Measurements from ENCODE around the gene FKBP4.

Gene FKBP4

GRCh38 chr12:2813214-2814185 lies 18.7 kb downstream of the FKBP4 start:
- peak; percentile 75 for DNase-seq (ENCODE audit: low spot score)

- no peak for DNase-seq (ENCODE audit: low spot score)
Measured at GRCh38 chr12:2819810-2820209, 25.0 kb downstream of the FKBP4 start.

DNA sequence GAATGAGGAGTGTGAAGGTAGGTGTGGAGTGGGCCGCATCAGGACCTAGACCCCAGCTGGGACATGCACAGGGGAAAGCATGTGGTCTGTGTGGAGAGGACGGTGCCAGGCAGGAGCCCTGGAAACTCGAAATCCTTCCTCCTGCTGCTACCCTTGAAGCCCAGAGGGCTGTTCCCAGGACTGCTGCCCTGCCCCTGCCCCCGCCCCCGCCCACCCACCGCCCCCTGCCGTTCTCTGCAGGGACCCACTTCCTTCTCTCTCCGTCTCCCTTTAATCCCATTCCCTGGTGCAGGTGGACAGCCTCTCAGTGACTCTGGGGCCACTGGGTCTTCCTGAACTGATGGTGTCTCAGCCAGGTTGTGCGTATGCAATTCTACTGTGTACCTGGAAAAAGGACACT lies 25.7 kb downstream of the FKBP4 start:
- no peak for DNase-seq (ENCODE audit: low spot score)

GRCh38 chr12:2823483-2823882 lies 28.7 kb downstream of the FKBP4 start:
- DNase-seq (ENCODE audit: low spot score) = no peak

- DNase-seq (ENCODE audit: low spot score) = no peak
Measured at GRCh38 chr12:2824541-2824940, 29.8 kb downstream of the FKBP4 start.

- DNase-seq (ENCODE audit: low spot score) = no peak
Measured at GRCh38 chr12:2825132-2825531, 30.4 kb downstream of the FKBP4 start.

DNA sequence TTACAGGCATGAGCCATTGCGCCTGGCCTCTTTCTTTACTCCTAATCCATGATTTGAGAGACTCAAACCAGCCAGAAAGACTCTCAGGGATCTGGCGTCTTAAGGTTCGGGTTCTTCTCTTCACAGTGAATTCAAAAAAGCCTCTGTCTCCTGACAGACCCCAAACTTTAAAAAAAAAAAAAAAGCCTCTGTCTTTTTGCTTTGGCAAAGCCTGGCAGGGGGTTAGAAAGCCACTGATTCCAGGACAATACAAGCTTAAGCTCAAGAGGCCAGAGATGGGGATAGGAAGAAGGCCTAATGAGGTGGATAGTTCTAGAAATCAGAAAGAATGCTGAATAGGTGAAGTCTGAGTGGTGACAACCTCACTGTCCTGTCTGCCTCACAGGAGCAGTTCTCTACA lies 31.3 kb downstream of the FKBP4 start:
- no peak for DNase-seq (ENCODE audit: low spot score)

- DNase-seq (ENCODE audit: low spot score) = no peak
Measured at GRCh38 chr12:2826721-2827515, 32.1 kb downstream of the FKBP4 start.

GRCh38 chr12:2829275-2829674 lies 34.5 kb downstream of the FKBP4 start:
- no peak for DNase-seq (ENCODE audit: low spot score)

GRCh38 chr12:2832550-2833127 lies 37.9 kb downstream of the FKBP4 start:
- DNase-seq (ENCODE audit: low spot score) = no peak

DNA sequence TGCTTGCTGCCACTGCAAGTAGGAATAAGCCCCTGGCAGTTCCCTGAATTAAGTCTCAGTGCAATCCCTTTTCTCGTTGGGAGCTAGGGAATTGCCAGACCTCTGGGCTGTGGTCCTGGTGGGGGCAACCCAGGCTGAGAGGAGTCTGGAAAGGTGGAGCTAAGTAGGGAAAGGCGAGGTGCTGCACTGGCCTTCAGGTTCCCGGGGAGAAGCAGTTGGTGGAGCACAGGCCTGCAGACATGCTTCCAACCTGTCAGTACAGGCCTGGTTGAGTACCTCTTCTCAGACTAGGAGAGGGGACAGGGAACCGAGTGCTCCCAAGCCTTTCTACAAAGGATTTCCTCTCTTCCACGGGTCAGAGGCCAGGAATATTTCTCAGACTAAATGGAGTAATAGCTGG lies 38.6 kb downstream of the FKBP4 start:
- no peak for DNase-seq (ENCODE audit: low spot score)

- no peak for DNase-seq (ENCODE audit: low spot score)
Measured at GRCh38 chr12:2833810-2834209, 39.0 kb downstream of the FKBP4 start.

DNA sequence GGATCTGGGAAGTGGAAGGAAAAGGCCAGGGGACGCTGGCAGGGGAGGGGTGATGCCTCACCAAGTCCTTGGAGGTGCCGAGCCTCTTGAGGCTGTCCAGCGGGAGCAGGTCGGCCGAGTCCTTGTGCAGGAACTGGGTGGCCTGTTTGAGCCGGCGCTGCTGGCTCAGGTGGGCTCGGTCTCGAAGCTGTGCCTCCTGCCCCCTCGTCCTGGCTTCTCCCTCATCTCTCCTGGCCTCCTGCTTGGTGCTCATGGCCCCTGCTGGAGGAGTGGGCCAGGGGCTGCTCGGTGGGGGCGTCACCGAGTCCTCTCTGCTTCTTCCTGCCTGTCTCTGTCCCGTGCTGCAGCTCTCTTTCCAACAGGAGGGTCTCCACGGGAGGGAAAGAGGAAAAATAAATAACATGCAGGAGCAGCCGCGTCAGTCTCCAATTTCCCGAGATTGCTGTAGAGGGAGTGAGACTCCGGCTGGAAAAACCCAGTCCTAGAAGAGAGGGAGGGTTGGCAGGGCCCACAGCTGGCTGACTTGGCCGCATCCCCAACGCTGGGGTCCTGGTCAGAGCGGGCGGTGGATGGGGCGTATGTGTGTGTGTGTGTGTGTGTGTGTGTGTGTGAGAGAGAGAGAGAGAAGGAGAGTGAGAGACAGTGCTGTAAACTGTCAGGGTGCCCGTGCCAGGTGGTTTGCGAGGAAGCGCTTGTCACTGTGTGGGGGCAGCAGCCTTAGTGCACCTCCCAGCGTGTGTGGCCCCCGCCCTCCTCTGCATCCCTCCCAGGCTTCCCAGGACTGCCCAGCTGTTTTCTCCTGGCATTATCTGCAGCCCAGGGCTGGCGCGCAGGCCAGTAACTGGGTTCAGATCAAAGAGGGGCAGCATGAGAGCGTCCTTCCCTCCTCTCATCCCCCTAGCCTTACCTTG lies 40.1 kb downstream of the FKBP4 start, which contains the start of gene NRIP2:
Gene NRIP2, minus strand, starts transcription at position 455 of the 911 bp plus-strand sequence. Its CDS starts 52 bp downstream, at position 403.
- DNase-seq (ENCODE audit: low spot score) = no peak

DNA sequence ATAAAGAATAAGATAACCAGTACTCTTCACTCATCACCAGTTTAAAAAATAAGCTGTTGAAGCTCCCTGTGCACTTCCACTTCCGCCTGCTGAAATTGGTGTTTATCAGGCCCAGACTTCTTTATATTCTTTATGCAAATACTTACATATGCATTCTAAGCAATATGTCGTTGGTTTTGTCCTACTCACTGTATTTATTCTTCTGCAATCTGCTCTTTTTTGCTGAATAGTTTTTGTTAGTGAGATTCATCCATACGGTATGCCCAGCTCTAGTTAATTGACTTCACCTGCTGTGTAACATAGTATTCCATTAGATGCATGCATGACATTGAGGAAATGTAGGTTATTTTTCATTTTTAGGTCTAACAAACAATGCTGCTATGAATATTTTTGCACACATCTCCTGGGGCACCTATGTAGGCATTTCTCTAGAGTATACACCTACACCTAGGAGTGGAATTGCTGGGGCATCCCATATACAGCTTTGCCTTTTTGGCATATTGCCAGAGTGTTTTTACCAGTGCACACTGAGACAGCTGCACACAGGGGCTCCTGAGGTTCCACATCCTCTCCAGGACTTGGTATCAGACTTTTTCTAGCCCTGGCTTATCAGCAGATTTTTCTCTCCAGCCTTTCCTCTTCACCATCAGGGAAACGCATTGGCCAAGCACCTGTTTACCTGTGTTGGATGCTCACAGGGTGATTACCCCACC lies 41.1 kb downstream of the FKBP4 start:
- DNase-seq (ENCODE audit: low spot score) = no peak

GRCh38 chr12:2836574-2836973 lies 41.8 kb downstream of the FKBP4 start:
- DNase-seq (ENCODE audit: low spot score) = no peak

DNA sequence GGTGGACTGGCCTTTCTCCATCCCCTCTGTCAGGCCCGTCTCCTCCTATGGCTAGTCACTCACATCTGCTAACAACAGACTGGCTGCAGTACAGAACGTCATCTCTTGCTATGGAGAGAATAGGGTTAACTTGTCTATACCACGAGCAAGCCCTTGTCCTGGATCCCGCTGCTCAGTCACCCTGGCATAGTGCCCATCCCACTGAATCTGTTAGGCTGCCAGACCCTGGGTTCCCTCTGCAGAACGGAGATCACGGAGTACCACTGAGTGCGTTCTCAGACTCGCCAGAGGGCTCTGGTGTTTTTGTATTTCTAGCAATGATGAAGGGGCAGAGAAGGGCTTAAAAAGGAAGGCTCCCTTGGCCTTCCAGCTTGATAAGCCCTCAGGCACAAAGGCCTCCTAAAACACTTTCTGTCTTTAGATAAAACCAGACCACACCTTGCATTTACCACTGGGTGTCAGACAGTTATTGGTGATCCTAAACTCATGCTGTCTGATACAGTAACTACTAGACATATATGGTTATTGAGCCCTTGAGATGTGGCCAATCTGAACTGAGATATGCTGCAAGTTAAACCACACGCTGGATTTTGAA lies 46.4 kb downstream of the FKBP4 start:
- no peak for DNase-seq (ENCODE audit: low spot score)

DNA sequence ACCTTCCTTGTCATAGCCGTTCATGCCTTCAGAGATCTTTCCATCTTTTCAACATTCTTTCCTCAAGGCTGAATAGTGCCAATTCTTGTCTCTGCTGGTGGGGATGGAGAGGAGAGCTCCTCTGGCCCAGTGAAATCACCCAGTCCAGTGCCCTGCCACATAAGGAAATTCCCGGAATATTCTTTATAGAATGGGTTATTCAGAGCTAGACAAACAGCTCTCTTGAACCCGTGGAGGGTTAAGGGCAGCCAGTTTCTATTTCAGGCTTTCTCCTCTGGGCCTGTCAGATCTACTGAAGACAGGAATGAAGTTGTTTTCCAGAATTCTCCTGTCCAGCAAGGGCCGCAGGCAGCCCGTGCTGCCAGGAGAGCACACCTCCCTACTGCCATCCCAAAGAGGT lies 48.2 kb downstream of the FKBP4 start:
- DNase-seq (ENCODE audit: low spot score) = no peak

DNA sequence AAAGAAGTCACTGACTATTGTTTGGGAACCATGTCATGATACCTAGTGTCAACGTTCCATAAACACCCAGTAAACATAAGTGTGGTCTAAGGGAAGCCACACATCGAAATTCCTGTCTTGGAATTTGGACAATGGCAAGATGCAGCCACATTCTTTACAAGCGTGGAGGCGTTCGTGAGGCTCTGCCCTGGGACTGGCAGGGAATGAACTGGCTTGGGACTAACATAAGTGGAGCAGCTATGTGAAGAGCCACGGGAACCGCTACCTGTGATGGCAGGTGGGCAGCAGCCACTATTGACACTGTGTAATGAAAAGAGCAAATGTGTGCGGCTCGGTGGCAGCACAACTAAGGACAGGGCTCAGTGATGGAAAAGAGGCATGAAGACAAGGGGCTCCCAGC lies 50.0 kb downstream of the FKBP4 start:
- DNase-seq (ENCODE audit: low spot score) = no peak

- DNase-seq (ENCODE audit: low spot score) = peak; percentile 78
Measured at GRCh38 chr12:2845280-2845679, 50.5 kb downstream of the FKBP4 start.

DNA sequence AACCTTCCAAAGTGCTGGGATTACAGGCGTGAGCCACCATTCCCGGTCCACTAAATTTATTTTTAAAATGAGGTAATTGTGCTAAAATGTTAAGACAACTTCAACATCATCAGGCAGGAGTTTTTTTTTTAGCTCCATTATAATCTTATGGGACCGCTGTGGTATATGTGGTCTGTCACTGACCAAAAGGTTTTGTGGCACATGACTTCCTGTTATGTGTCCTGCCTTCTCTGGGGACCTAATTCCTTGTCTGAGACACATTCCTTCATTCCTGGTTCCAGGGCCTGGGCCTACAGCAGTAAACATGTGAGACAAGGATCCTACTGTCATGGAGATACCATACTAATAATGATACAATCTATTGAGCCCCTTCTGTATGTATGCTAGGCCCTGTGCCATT lies 57.2 kb downstream of the FKBP4 start:
- no peak for DNase-seq (ENCODE audit: low spot score)
